AG08396 (cell line): ENCODE measurements around the gene JPH2.
"Not testable (repeated sequence)": the region's sequence is repeated elsewhere in the genome, so short reads cannot be mapped to it uniquely, and the experiment has no call there.

Source experiments
- DNase-seq: peaks from one replicate; pipeline ENCODE4 v3.0.0; 2012; ENCODE audit warnings: low spot score, mixed read lengths

JPH2 gene

DNA sequence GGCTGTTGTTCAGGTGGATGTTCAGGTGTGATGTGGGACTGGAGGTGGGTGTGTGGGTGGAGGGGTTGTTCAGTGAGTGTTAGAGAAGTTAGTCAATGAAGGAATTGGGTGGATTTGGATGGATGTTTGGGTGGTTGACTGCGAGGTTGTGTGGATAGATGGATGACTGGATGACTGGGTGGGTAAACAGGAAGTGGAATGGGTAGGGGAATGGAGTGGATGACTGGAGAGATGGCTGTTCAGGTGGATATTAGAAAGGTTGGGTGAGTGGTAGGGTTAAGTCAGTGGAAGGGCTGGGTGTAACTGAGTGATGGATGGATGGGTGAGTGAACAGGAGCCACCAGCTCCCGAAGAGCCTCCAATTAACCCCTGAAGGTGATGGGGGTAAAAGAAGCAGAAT lies 27.9 kb downstream of the JPH2 start:
- no peak for DNase-seq

DNA sequence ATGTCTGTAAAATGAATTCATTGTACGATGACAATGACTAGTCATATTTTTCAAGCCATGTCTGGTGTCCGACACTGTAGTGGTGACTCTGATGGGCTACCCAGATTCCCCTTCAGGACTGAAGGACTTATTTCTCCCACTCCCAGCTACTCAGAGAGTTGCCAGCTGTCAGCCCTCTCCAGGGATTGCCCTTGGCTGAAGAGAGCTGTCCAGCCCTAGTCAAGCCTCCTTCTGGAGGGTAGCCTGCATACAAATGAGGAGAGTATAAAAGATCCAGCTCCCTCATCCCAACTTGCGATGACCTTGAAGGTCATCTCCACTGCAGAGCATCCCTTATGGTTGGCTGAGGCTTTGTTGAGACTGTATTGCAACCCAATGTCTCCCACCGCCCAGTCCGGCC lies 29.9 kb downstream of the JPH2 start:
- DNase-seq = no peak

DNA sequence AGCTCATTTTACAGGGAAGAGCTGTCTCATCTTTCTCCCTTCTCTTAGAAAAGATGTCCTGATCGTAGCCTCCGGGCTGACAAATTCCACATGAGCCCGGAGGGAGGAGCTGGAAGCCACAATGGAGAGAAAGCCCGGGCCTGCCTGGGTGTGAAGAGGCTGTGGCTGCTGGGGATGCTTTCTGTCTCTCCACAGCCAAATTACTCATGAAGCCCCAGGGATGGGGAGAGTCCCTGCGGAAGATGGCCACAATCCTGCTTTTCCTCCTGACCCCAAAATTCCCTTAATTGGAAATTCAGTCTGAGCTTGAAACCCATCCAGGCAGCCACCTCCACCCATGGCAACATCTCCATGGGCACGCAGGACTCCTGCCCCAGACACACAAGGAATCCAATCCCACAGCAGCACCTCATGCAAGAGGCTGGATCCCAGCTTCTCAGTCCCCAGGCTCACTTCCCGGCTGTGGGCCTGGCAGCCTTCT lies 32.4 kb downstream of the JPH2 start:
- peak; percentile 40 for DNase-seq

DNA sequence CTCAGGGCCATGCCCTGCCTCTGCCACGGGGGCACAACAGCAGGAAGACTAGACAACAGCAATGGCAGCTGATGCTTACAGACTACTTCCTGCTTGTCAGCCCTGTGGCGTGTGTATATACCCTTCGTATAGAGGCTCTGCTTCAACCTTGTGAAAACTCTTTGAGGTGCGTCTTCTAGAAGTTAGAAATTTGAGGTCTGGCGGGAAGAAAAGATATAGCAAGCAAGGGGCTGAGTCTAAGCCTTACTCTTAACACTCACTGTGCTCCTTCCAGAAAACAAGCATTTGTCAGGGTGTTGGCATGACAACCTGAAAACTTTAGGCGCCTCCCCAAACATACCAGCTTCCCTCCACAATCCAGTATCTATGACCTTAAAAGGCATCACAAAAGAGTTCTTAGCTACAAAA lies 33.3 kb downstream of the JPH2 start:
- DNase-seq = peak; percentile 64

DNA sequence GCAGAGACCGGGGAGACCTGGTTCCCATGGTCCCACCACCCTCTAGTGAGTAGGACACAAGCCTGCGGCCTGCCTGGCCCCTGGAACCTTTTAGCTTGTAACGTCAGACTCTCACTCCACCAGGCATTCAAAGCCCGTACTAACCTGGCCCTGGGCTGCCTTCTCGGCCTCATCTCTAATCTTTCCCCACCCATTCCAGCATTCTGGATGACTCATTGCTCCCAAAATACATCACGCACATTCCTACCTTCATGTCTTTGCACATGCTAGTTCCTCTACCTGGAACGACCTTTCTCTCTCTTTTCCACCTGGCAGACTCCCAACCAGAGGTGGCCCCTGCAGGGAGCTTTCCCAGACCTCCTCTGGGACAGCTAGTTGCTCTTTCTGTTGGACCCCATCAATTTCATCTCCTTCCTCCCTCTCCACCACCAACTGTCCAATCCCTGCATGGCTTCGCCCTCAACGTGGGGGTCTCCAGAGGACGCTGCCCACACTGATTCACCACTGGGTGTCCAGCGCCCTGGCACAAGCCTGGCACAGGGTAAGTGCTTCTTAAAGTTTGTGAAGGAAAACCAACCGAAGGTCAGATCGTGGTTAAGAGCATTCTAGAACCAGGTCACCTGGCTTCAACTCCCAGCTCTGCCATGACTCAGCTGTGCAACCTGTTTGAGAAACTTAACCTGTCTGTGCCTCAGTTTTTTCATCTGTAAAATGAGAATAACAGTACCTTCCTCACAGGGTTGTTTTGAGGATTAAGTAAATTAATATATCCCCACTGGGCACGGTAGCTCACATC lies 35.2 kb downstream of the JPH2 start:
- DNase-seq = no peak

DNA sequence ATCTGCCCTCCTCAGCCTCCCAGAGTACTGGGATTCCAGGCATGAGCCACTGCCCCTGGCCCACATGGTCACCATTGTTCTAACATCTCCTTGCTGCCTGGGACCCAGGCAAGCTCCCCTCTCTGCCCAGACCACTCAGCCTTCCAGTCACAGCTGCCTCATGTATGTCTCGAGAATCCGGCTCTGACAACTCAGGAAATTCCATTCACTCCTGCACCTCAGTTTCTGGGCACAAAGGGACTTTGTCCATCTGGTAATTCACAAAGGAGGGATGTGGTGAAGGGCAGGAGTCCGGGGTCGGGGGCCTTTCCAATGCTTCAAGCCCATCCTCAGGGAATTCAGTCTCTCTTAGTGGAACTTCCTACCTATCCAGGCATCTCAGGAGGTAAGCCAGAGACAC lies 40.7 kb downstream of the JPH2 start:
- no peak for DNase-seq

DNA sequence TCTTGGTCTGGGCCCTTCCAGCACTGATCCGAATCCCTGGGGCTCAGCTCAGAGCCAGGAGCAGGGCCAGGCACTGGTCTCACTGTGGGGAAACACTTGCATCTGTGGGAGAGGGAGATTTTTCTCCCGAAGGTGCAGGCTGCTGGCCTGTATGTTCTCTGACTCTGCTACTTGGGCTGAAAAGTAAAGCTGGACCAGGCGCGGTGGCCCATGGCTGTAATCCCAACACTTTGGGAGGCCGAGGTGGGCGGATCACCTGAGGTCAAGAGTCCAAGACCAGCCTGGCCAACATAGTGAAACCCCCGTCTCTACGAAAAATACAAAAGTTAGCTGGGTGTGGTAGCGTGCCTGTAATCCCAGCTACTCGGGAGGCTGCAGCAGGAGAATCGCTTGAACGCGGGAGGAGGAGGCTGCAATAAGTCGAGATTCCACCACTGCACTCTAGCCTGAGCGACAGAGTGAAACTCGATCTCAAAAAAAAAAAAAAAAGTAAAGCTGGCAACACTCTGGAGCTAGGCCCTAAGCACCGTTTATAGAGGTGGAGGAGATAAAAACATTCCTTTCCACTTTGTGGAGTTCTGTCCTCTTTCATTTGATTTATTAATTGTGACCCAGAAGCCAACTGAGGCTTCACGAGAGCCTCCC lies 41.7 kb downstream of the JPH2 start:
- DNase-seq = no peak

DNA sequence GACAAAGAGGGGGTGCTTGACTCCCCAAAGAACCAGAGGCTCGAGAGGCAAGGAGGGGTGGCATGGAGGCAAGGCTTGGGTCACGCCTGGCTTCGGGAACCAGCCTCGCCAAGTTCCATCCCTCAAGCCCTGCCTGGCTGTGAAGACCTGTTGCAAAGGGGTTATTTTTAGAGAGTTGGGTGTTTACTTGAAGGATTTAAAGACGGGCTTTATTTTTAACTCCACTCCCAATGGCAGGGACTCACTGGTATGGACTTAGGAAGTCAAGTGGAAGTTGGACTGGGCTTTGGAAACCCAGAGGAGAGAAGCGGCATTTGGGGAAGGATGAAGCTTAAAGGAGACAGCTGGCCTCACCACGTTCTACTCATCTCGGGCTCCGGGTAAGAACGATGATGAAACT lies 43.1 kb downstream of the JPH2 start:
- no peak for DNase-seq

DNA sequence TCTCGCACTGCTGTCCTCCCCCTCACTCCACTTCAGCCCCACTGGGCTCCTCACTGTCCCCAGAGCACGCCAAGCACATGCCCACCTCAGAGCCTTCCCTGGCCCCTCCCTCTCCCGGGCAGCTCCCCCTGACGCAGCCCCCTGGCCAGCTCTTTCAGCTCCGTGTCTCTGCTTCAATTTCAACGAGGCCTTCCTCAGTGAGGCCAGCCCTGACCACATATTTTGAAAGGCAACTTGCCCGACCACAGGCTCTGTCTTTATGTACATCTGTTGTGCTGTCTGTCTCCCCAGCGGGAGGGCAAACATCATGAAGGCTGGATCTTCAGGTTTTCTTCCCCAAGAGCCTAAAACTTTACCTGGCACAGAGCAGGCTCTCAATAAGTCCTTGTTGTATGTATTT lies 44.6 kb downstream of the JPH2 start:
- no peak for DNase-seq

DNA sequence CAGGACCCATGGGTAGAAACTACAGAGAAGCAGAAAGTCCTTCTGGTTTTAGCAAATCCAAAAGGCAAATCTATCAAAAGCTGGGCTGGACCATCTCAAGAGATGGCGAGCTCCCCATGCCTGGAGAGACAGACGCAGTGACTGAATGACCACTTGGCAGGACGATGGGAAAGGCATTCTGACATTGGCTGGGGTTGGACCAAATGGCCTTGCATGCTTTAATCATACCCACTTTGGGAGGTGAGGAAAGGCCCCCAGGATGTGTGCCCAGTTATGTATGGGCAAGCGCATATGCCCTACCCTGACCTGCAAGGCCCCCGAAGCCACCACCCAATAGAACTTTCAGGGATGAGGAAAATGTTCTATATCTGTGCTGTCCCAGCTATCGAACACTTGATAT lies 45.1 kb downstream of the JPH2 start:
- no peak for DNase-seq

DNA sequence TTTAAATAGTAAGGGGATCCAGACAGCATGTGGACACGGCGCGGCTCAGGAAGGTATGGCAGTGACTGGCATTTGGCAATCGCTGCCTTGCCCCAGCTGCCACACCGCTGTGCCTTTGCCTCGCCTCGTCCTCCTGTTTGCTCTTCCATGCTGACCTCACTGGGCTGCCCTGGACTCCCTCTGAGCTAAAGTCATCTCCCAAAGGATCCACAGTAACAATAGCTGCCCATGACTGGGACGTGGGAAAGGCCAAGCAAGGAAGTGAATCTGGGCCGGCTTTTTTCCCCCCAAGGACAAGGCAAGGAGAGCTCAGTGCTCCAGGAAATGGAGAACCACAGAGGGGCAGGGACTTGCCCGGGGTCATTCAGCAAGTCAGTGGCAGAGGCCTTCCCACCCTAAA lies 48.1 kb downstream of the JPH2 start:
- no peak for DNase-seq

DNA sequence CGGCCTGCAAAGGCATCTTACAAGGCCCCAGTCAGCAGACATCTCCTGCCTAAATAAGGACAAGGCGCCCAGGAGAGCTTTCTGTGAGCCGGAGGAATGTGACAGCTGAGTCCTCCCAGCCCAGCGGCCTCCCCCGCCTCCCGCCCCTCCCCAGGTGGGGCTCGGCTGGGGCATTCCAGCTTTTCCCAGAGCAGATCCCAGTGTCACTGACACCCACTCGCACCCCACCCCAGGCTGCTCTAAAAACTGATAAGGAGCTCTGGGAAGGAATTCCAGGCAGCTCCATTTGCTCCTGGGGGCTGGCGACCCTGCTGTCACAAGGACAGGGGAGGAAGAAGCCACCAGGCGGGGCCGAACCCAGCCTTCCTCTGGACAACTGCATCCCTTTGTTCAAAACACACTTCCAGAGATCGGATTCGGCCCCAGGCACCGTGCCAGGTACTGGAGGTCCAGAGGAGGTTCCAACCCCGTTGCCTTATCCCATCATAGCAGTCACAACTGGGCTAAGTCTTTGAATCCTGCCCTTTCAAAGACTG lies 49.7 kb downstream of the JPH2 start:
- peak; percentile 63 for DNase-seq

DNA sequence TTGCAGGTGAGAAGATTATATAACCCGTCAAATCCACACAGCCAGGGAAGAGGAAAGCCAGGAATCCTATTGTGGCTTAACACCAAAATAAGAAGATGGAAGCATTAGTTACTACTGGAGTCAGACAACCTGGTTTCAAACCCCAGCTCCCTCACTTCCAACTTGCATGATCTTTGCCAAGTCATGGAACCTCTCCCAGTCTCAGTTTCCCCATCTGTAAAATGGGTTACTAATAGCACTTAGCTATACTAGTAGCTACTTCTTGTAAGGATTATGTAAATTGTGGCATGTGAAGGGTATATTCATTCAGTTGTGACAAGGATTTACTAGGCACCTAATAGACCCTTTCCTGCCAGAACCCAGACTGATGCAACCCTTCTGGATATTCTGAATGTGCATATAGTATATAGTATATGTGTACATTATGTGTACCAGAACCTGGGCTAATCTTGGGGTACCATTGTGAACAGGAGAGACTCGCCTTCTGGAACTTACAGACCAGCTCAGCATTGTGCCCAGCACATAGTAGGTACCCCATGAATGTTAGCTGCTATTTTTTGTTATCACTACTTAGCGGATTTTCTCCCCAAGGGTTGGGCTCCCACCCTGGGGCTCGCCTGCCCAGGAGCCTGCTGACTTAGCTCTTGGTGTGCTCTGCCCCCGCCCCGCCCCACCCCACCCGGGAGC lies 50.3 kb downstream of the JPH2 start:
- DNase-seq = no peak

DNA sequence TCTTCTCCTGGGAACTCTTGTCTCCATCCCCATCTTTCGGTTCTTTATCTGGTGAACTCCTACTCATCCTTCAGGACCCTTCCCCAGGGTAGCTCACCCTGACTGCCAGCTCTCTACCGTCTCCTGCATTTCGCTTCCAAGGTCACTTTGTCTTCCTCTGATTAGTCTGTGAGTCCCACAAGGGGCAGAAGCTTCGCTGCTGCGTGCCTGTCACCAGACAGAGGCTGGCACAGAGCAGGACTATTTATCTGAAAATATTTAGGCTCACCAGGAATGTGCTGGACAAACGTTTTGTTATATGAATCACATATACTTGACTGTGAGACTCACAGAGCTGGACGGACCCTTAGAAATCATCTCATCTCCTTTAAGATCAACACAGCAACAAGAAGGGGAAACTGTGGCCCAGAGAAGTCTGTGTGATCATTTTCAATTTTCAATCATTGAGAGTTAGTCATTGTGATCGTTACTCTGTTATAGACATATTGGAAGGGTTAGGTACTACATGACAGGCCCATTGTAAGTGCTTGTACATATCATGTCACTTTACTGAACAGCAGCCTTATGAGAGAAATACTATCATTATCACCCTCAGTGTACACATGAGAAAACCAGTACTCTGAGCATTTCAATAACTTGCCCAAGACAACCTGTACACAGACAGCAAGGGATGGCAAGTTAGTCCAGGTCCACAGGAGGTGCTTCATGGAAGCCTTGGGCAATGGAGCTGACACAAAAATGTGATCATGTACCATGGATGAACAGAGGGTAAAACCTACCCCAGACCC lies 51.4 kb downstream of the JPH2 start:
- DNase-seq = no peak

DNA sequence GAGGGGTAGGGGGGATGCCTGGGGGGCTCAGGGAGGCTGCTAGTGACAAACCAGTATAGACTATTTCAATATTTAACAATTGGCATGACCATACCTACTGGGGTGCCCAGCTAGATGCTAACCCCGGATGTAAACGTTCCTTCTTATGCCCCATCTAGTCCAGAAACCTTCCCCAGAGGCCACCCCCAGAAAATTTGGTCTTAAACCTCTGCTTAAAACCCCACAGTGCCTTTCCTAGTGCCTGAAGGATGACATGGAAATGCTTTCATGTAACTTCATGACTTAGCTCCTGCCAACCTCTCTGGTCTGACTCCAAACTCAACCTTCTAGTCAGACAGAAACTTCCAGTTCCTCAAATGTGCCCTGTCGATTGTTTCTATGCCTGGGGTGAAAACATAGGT lies 52.0 kb downstream of the JPH2 start:
- no peak for DNase-seq

DNA sequence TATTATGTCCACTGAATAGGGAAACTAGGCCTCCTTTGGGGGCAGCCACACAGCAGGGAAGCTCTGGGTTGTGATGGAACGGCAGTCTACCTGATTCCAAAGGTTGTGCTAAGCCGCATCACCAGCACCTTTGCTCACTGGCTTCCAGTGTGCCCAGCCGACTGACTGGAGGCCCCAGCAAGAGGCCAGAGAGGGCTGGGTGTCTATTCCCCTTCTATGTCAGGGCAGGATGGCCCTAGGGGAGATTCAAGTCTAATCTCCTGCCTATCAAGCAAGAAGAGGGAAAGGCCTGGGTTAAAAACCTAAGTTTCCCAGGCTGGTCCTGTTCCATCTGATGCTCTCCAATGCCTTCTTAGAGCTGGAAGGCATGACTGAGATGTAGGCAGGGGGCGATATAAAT lies 53.6 kb downstream of the JPH2 start:
- no peak for DNase-seq

DNA sequence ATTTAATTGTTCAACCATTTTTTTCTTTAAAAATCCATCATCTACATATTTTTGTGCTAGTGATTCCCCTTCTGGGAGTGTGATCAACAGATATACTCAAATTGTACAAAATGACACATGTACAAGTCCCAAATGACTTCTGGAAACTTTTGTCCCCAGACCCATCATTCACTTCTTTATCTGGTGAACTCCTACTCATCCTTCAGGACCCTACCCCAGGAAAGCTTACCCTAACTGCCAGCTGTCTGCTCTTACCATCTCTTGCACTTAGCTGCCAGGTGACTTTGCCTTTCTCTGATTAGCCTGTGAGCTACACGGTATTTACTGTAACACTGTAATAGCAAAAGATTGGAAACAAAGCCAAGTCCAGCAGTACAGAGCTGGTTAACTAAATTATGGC lies 55.3 kb downstream of the JPH2 start:
- no peak for DNase-seq

DNA sequence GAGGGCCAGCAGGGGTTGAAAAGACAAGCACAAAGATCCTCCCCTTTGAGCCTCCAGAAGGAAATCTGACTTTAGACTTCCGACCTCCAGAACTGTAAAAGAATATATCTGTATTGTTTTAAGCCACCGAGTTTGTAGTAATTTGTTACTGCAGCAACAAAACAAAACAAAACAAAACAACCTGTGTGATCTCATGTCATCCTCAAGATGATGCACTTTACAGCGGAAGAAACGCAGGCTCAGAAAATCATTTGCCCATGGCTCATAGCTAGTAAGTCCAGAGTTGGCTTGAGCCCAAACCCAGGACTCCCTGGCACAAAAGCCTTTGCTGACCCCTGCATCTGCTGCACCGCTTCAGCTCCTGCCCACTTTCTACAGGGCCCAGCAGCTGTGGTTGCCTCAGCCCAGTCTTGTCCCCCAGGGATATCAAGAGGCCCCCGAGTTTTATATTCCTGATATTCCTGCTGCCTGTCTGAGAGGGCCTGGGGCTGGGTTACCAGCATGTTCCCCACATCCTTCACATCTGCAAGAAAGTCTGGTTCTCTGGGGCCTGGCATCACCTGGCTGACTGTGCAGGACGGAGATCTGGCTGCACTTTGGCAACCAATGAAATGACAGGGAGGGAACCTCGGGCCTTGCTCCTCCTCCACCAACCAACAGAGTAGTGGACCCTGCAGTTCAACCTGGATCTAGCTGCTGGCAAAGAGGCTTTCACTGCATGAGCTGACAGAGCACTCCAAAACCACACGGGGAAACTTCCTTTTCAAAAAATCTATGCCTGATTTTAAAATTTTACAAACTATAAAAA lies 56.9 kb downstream of the JPH2 start:
- no peak for DNase-seq

DNA sequence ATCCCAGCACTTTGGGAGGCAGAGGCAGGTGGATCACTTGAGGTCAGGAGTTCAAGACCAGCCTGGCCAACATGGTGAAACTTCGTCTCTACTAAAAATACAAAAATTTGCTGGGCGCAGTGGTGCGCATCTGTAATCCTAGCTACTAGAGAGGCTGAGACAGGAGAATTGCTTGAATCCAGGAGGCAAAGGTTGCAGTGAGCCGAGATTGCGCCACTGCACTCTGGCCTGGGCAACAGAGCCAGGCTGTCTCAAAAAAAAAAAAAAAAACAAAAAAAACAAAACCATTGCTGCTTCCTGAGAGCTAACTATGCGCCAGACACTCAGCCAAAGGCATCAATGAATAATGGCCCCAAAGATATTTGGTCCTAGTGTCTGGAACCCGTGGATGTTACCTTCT lies 57.7 kb downstream of the JPH2 start:
- not testable (repeated sequence) for DNase-seq

DNA sequence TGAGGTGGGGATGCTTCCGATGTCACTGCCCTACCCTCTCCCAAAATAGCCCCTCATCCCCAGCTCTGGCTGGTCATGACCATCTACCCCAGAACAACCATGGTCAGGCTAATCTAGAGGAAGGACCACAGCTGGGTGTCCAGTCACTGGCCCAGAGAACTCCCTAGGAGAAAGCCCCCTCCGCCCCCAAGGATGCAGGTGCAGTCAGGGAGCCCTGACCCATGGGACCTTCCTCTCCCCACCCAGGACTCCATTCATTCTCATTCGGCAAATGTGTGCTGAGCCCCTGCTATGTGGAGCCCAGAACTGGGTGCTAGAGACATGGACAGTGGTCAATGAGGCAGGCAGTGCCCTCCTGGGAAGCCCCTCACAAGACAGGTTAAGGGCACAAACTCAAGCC lies 60.5 kb downstream of the JPH2 start:
- DNase-seq = no peak
